Retinal pigment epithelial cell (primary cell): ENCODE data around the gene DLK1.

Experiments
- DNase-seq: peaks from one replicate; pipeline ENCODE4 v3.0.0-alpha.2; 2010; ENCODE audit warnings: low read depth
- H3K4me3 ChIP-seq: 2 replicates; pipeline ENCODE4 v1.5.1; 2011; ENCODE audit warnings: mild to moderate bottlenecking, low read length, control low read depth, moderate library complexity
- TF ChIP-seq, protein P1 (sequence below): conservative IDR thresholded peaks from 2 replicates; pipeline ENCODE4 v1.5.1; 2011; ENCODE audit warnings: low read depth, low read length, control low read depth, inconsistent platforms

Gene DLK1

DNA sequence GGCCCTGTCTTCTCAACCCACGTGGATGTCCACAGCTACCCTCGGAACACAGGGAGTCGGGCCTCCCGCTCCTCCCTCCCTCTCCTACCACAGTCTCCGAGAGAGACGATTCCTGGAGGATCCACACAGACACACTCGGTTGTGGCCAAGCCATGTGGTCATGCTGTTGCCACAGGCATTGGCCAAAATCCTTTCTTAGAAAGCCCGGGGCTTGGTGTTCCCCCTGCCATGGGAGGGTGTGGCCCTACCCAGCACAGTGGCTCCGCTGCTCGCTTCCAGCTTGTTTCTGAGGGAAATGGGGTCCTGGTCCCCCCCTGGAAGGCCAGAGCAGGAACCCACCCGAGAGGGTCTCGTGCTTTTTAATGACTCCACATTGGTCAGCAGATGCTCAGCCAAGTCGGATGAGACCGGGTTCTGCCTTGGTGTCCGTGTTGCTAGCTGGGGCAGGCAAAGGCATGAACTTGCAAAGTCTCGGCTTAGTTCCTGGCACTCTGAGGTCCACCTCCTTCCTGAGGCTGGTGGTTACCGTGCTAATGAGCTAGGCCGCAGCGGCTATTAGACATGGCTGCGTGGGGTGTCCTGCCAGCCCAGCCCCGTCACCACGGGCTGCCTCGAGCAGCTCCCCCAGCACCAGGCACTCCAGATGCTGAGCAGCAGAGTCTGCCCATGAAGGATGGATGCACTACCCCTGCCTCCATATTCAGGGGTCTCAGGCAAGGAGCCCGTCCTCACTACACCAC is 52.4 kb downstream of the DLK1 start:
- no peak overlapping the region for H3K4me3 ChIP-seq
- DNase-seq: no peak

DNA sequence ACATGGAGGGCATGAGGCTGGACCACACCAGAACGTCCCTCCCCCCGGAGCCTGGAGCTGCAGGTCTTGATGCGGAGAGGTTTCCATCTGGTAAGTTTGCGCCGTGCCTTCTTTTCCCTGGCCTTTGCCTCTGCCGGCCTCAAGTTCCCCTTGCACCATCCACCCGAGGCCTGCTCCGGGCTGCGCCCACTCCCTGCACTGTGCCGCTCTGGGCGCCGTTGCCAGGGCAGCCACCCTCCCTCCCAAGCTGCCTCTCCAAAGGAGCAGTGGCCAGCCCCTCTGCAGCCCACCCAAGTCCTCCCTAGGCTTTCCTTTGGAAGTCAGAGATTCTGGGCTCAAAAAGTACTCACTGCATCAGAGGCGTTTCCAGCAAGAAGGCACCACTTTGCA is 53.0 kb downstream of the DLK1 start:
- TF ChIP-seq, protein P1, sequence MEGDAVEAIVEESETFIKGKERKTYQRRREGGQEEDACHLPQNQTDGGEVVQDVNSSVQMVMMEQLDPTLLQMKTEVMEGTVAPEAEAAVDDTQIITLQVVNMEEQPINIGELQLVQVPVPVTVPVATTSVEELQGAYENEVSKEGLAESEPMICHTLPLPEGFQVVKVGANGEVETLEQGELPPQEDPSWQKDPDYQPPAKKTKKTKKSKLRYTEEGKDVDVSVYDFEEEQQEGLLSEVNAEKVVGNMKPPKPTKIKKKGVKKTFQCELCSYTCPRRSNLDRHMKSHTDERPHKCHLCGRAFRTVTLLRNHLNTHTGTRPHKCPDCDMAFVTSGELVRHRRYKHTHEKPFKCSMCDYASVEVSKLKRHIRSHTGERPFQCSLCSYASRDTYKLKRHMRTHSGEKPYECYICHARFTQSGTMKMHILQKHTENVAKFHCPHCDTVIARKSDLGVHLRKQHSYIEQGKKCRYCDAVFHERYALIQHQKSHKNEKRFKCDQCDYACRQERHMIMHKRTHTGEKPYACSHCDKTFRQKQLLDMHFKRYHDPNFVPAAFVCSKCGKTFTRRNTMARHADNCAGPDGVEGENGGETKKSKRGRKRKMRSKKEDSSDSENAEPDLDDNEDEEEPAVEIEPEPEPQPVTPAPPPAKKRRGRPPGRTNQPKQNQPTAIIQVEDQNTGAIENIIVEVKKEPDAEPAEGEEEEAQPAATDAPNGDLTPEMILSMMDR: no peak
- no peak for DNase-seq
- H3K4me3 ChIP-seq: no peak overlapping the region

More for the DNA sequence above, 52.4 kb downstream of the DLK1 start:
- TF ChIP-seq, protein P1: no peak

DNA sequence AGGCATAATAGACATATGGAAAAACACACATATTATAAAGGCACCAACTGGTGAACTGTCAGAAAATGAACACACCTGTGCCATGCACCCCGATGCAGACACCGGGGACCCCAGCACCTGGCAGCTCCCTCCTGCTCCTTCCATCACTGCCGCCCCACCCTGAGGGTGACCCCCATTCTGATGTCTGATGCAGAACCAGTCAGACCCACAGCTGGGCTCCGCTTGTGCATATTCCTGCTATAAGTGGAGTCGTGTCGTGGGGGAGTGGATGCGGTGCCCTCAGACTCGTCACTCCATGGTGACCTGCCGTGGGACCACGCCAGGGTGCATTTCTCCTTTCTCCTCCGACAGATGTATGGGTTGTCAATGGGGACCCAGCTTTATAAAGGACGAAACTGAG is 53.6 kb downstream of the DLK1 start:
- DNase-seq: no peak
- TF ChIP-seq, protein P1: no peak
- no peak overlapping the region for H3K4me3 ChIP-seq

DNA sequence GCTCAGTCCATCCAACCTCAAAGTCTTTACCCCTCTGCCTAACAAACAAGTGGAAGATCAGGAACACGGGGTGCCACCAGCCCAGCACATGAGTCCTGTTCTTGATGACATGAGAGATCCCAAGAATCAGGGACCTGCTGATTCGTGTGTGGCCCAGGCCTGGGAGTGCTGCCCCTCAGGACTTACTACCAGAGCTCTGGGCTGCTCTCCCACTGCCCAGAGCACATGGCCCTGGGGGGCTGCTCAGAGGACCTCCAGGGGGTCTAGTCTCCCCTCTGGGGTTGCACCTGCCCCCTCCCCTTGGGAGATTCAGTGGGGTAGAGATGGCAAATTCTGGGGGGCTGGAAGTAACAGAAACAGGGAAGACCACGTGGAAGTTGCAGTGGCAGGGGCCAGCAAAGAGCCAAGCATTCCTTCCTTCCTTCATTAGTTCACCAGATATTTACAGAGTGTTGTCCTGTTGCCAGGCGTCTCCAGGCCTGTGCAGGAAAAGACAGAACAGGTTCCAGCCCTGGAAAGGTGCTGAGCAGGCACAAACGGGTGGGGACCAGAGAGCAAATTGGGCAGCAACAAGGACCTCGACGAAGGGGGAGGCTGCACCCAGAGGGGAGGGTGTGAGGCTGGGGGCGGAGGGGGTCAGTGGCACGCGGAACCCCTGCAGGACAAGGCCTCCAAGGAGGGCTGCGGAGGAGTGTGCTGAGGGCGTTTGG is 54.1 kb downstream of the DLK1 start:
- no peak overlapping the region for H3K4me3 ChIP-seq
- TF ChIP-seq, protein P1: no peak
- DNase-seq: no peak

DNA sequence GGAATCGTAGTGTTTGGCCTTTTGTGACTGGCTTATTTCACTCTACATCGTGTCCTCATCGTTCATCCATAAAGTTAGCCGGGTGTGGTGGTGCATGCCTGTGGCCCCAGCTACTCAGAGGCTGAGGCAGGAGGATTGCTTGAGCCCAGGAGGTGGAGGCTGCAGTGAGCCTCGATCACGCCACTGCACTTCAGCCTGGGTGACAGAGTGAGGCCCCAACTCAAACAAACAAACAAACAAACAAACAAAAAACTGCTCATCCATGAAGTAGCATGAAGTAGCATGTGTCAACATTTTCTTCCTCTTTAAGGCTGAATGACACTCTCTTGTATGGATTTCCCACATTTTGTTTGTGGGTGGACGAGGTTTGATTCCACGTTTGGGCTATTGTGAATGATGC is 55.3 kb downstream of the DLK1 start:
- no peak for DNase-seq
- no peak overlapping the region for H3K4me3 ChIP-seq
- TF ChIP-seq, protein P1: no peak

DNA sequence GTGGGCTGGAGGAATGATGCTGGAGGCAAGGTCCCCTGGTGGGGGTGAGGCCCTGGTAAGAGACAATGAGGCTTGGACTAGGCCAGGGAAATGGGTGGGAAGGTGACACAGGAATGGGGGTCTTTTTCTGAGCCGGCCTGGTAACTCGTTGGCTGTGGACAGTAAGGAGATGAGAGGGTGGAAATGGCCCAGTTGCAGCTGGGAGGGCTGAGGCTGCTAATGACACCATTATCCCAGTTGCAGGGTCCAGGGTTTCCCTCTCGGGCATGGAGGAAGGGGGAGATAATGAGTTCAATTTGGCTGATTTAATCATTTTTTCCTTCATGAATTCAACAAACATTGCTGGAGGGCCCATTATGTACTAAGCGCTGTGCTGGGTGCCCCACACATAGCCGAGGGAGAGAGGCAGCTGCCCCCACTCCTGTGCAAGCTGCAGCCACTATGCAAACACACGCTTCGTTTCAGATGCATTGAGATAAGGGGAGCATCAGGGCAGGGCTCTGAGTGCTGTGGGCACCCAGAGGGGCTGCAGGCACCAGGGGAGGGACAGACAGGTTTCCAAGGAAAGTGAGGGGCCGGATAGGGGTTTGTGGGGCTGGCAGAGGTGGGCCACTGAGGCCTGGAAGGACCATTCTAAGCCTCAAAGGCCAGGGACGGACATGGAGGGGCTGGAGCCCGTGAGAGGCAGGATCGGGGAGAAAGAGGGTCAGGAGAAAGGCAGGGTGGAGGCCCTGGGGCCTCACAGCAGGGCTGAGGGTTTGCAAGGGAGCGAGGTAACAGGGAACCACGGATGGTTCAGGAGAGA is 56.0 kb downstream of the DLK1 start:
- TF ChIP-seq, protein P1: no peak
- no peak for DNase-seq
- no peak overlapping the region for H3K4me3 ChIP-seq
